Measurements from ENCODE around the gene DKK2.

DKK2 gene, protein sequence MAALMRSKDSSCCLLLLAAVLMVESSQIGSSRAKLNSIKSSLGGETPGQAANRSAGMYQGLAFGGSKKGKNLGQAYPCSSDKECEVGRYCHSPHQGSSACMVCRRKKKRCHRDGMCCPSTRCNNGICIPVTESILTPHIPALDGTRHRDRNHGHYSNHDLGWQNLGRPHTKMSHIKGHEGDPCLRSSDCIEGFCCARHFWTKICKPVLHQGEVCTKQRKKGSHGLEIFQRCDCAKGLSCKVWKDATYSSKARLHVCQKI

DNA sequence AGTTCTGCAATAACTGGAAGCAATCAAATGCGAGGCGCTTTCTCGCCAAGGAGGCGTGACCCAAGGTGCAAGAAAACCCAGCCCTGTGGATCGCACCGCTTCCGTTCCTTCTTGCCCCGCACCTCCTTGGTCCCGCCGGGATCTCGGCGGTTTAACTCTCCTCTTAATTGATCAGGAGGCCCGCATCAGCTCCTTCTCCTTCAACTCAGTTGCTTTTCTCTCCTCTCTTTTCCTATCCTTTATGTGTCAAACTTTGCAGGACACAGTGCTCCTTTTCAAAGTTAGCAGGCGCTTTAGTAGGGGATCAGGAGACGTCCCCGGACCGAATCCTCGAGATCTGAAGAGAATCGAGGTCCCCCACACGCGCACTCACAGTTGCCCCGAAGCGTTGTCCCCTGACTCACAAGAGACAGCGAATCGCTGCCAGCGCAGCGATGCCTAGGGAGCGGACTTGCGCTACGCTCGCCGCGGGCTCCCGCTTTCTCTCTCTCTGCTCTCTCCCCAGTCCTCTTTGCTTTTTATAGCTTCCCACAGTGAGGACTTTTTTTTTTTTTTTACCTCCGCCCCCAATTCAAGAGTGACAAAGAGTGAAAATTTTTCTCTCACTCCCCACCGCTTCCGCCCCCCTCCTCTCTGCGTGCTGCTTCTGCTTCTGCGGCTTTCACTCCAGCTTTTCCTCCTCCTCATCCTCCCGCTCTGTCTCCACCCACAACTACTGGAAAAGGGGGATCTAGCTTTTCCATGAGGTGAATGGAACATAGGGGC, at the start of gene DKK2:
Gene DKK2, minus strand, starts transcription at position 495 of the 765 bp plus-strand sequence. CDS start 722 bp downstream, outside the sequence.
- no peak for DNase-seq (ENCODE audit: low read depth in 2 of 2)

DNA sequence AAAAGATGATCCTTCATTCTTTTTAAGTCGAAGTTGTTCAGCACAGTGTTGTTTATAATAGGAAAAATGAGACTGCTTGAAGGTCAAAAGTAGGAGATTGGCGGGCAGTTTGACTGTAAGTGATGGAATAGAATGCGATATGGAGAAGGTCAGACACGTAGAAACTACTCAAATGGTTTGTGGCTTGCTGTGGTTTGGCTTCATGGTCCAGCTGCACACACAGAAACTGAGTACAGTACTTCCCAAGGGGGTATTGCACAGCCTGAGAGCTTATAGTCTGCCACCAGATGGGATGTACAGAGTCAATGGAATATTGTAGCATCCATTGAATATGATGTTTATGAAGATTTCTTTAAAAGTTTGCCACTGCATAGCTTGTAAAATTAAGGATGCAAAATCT, 41.1 kb upstream of the DKK2 start:
- no peak for DNase-seq (ENCODE audit: low read depth in 2 of 2)

DNA sequence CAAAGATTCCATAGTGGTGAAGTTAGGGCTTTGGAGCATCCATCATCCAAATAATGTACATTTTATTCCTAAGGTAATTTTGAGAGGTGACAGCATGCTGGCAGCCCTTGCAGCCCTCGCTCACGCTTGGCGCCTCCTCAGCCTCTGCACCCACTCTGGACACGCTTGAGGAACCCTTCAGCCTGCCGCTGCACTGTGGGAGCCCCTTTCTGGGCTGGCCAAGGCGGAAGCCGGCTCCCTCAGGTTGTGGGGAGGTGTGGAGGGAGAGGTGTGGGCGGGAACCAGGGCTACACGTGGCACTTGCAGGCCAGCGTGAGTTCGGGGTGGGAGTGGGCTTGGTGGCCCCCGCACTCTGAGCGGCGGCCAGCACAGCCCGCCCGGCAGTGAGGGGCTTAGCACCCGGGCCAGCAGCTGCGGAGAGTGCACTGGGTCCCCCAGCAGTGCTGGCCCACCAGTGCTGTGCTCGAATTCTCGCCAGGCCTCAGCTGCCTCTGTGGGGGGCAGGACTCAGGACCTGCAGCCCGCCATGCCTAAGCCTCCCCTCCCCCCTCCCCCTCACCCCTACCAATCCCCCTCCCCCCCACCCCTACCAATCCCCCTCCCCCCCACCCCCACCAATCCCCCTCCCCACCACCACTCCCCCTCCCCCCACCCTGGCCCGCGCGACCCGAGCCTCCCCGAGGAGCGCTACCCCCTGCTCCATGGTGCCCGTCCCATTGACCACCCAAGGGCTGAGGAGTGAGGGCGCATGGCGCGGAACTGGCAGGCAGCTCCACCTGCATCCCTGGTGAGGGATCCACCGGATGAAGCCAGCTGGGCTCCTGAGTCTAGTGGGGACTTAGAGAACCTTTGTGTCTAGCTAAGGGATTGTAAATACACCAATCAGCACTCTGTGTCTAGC, 37.0 kb upstream of the DKK2 start:
- no peak for DNase-seq (ENCODE audit: low read depth in 2 of 2)

DNA sequence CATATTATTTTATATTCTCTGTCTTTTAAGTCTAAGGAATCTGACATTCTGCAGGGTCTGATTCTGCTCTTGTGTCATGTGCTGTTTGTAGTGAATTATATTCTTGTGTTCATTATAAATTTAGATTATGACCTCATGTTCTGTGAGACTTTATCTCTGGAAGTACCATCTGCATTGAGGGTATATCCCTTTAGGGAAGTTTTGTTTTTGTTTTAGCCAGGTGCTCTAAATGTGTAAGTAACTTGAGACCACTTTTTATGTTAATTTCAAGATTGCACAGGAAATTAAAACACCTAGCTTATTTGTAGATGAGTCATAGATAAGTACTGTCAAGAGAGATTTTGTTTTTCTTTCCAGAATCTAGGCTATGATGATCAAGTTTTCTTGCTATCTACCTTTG, 35.0 kb upstream of the DKK2 start:
- DNase-seq (ENCODE audit: low read depth in 2 of 2) = no peak

DNA sequence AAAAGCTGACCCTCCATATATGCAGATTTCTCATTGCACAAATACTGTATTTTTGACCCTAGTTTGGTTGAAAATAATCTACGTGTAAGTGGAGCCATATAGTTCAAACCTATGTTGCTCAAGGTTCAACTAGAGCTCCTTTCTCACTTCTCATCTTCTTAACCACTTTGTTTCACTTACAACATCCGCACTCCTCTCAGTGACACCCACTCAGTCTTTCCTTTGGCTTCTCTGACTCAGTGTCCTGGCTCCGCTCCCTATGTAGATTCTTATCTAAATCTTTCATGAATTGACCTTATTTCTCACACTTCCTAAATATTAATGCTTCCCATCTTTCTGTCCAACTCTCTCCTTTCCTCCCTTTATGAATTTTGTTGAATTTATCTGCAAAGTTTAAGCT, 32.9 kb upstream of the DKK2 start:
- DNase-seq (ENCODE audit: low read depth in 2 of 2) = peak; percentile 29 to 31

DNA sequence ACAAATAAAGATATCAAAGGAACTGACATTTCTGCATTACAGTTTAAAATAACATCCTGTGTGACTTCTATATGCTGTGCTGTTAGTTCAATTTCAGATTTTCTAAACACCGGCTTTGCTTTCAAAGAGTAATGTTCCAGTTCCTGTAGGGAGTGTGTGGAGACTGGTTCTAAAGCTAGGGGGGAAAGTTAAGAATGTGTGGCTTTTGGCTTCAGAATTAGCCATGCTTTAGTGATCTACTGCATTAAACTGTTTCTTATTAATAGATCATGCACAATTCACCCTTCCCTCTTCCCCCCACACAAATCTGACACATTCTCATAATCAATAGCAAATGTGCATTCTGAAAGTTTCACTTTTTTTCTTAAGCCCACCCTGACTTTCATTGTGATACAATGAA, 32.0 kb upstream of the DKK2 start:
- peak; percentile 20 to 30 for DNase-seq (ENCODE audit: low read depth in 2 of 2)

DNA sequence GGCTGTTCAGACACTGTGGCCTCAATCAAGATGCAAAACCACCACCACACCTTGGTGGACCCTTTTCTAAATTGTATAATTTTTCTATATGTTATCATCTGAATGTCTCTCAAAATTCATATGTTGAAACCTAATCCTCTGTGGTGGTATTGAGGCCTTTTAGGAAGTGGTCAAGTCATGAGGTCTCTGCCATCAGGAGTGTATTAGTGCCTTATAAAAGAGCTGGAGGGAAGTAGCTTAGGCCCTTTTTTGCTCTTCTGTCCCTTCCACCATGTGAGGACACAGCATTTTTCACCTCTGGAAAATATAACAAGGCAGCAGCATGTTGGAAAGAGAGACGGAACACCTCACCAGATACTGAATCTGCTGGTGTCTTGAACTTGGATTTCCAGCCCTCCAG, 30.5 kb upstream of the DKK2 start:
- DNase-seq (ENCODE audit: low read depth in 2 of 2) = no peak

DNA sequence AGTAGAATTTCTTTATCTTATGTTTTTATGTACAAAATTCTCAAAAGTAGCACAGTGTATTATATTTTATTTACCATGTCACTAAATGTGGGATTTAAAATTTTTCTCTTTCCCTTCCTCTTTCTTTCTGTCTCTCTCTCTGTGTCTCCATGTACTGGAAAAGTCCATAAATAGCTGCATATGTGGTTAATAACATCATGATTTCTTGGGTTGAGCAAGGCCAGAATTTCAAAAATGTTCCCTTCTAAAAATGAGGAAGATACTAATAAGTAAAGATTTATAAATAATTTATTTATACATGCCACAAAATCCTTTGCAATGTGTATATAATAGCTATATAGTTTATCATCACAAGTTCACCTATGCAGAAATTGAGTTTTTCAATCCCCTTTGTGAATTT, 29.1 kb upstream of the DKK2 start:
- no peak for DNase-seq (ENCODE audit: low read depth in 2 of 2)

DNA sequence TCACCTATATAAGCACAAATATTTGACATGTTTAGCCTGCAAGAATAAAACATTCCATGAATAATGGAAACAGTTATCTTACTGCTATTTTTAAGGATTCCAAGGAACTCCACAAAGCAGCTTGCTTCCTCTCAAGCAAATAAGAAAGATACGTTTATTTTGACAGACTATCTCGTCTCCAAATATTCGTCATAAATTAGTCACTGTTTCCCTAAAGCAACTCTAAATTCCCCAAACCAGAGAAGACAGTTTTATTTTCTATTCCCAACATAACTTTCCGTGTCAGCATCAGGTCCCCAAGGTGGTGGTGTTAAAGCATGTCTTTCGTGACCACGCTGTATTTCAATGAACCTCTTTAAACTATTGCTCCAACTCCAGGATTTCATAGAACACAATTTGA, 24.3 kb upstream of the DKK2 start:
- DNase-seq (ENCODE audit: low read depth in 2 of 2) = no peak

DNA sequence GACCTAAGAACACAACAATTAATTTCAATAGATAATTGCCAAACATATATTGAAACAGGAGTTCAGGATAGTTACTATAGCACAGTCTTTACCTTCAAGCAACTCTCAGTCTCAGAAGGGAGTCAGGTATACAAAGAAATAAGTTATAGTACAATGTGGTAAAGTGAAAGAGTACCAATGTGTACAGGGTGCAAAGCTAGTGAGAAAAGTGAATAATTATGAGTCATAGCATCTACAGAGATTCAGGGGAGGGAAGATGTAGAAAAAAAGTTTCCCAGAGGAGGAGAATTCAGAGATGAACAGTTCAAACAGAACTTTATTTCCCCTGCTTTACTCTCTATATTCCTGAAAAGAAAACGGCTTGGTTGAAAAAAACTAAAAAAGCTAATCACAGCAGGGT, 22.7 kb upstream of the DKK2 start:
- no peak for DNase-seq (ENCODE audit: low read depth in 2 of 2)

DNA sequence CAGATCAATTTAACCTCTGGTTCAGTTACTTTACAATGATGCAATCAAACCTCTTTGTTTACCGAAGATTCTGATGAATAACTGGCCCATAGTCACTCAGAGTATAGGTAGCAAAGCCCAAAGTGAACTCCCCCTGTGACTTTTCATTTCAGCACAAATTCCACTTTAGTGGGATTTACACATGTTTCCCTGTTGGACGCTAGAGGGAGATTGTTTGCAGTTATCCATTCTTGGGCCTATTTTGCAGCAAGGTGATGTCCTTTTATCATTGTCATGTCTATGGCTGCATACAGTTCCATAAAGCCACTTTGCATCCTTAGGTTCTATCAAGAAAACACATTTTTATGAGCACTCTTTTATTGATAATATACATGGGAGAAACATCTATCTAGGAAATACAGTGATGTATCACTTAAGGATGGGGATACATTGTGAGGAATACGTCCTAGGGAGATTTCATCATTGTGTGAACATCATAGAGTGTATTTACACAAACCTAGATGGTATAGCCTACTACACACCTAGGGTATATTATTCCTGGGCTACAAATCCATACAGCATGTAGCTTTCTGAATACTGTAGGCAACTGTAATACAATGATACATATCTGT, 14.5 kb upstream of the DKK2 start:
- no peak for DNase-seq (ENCODE audit: low read depth in 2 of 2)

DNA sequence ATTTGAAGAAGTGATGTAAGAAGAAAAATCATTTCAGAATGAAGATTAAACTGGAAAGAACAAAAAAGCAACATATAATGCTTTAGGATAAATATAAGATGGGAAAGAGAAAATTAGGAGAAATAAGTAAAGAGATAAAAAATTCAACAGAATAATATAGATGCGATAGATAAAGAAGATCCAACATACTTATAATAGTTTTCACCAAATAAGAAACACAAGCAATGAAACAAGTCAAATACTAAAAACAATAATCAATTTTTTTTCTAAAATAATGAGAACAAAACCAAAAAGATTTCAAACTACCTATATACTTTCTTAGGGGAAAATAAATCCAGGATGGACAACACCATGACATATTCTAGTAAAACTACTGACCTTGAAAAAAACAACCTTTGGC, 10.1 kb upstream of the DKK2 start:
- DNase-seq (ENCODE audit: low read depth in 2 of 2) = no peak

DNA sequence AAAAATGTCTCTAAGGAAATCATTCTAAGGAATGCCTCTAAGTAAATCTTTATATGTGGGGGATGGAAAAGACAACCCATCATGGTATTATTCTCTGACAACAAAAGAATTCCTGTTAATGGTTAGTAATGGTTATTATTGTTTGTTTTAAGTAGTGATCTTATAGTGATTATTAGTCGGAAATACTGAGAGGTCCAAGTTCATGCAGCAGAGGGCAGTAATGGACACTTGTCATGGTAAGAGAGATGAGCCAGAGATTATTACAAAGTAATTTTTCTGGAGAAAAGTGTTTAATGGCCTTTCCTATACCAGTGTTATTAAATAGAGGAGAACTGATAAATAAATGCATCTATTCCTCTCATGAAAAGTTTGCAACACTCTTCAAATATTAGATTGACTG, 8.1 kb upstream of the DKK2 start:
- no peak for DNase-seq (ENCODE audit: low read depth in 2 of 2)

DNA sequence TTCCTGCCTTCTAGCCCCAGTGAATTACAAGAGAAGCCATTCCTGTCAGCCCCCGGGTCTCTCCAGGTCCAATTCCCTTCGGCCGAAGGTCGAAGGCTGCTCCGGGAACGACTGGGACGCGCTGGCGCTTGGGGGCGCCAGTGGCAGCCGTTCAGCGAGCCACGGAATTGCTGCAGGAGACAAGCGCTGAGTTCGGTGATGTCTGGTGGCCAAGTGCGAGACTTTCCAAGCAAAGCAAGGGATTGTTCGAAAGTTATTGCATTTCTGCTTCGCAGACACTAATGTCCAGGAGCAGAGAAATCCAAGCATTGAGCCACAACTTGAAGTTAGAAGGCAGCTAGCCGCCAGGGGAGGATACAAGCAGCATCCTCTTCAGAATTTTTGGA, 1.1 kb upstream of the DKK2 start:
- no peak for DNase-seq (ENCODE audit: low read depth in 2 of 2)

DNA sequence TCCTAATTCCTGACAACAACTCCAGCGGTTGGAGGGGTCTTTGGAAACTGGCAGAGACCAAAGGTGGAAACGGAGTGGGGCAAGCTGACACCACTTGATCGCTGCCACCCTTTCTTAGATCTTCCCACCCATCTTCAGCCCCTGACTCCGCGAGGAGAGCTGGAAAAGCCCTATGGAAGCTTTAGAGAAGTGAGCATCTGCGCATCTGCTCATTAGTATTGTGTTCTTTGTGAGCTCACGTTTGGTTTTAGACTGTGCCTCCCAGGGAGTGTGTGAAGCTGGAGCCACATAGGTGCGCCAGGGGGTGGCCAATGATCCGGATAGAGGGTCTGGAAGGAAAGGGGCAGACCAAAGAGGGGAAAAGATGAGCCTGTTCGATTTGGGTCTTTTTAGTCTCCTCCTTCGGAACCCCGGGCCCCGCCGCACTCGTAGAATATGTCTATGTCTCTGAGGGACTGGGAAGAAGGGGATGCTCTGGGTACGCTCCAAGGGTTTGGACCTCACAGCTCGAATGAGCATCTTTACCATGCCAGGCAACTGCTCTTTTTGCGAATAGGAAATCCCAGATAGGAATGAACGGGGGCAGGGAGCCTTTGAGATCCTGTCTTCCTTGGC, 578 bp upstream of the DKK2 start:
- no peak for DNase-seq (ENCODE audit: low read depth in 2 of 2)

DNA sequence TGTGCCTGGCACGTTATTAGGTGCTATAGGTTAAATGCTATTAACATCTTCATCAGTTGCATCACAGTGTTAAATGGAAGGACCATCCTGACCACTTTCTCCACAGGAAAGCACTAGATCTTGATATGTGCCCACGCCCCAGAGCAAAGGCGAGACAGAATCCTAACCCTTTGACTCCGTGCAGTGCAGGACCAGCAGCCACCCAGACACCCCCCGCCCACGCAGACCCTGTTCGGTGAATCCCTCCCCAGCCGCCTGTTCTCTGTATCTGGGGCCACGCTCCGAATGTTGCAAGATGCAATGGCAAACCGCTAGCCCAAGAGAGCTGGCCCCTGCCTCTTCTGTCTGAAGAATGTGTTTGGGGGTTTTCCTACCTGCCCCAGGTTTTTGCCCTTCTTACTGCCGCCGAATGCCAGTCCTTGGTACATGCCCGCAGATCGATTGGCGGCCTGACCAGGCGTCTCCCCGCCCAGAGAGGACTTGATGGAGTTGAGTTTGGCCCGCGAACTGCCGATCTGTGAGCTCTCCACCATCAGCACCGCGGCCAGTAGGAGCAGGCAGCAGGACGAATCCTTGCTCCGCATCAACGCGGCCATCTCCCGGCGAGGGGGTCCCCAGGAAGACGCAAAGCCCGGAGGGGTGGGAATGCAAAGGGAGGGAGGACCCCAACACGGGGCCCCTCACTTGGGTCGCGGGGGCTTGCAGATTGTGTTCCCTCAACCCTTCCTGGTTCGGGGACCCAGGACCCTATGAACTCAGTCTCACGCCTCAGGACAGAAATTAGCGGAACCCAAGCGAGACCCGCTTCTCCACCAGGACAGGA, 906 bp downstream of the DKK2 start:
- no peak for DNase-seq (ENCODE audit: low read depth in 2 of 2)

DNA sequence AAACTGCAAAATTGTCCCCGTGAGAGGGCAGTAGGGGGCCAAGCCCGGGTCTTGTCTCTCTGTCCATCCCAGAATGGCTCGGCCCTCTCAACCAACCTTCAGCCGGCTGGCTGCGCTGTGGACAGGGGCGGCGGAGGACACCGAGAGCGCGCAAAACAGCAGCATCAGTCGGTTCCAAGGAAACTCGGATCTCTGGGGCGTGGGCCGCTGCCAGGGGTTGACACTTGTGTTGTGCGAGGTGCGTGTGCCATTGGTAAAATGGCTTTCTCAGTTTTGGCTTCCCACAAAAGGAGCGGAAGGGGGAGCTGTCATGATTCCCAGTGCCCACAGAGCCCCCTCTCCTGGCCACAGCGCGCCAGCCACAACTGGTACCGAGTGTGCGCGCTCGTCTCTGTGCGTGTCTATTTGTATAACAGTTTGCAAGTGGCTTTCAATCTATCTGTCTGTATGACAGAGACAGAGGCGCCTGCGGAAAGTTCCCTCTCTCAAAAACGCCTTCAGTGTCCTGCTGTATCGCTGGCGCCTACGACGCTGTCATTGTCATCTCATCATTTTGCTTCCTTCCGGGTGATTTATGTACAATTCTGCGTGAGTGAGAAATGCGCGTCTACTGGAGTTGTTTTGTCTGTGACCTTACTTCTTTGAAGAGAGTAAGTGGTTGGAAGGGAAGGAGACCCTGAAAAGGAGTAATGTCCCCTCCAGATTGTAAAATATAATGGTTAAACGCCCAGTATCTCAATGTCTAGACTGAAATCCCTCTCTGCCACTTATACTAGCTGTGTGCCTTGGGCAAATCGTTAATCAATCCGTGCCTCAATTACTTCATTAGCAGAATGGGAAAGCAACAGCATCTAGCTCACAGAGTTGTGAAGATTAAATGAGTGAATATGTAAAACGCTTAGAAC, 1.8 kb downstream of the DKK2 start:
- DNase-seq (ENCODE audit: low read depth in 2 of 2) = no peak

DNA sequence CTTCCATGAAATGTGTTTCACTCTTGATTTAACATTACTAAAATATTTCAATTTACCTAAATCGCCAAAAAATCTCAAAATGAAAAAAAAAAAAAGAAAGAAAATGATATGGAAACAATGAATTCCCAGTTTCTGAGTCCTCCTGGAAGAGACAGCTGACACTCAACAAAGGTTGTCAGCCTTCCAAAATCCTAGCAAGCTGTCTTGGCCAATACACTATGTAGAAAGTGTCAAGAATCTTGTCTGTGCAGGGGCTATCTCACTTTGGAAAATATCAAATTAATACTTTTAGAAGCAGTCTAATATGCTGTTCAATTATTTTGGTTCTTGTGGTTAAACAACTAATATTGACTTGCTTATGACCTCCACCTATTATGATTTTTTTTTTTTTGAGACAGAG, 8.7 kb downstream of the DKK2 start:
- no peak for DNase-seq (ENCODE audit: low read depth in 2 of 2)

DNA sequence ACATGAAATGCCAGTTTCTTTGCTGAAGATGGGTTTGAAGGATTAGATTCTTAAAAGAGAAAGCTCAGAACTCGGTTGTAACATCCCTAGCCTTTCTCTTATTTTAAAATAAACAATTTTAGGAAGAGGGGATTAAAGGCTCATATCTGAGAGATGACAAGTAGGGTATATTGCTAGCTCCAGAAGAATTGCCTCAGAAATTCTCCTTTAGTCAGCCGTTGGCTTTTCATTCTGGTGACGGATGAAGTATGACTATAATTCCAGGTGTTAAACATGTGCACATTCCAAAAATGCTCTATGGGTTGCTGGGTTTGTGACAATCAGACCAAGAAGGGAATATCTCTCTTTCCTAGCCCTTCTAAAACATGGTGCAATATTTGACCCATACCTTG, 17.8 kb downstream of the DKK2 start:
- no peak for DNase-seq (ENCODE audit: low read depth in 2 of 2)
